Inflammatory macrophage treated with lipopolysaccharide for 1 hour (primary cell): Measurements from ENCODE around the gene RAP1GAP2.
"Not testable (repeated sequence)": the region's sequence is repeated elsewhere in the genome, so short reads cannot be mapped to it uniquely, and the experiment has no call there.

Experiments used
- DNase-seq, 2 donors: peaks; one replicate each; pipeline ENCODE4 v3.0.0-alpha.2; 2020 to 2022

Gene RAP1GAP2

DNA sequence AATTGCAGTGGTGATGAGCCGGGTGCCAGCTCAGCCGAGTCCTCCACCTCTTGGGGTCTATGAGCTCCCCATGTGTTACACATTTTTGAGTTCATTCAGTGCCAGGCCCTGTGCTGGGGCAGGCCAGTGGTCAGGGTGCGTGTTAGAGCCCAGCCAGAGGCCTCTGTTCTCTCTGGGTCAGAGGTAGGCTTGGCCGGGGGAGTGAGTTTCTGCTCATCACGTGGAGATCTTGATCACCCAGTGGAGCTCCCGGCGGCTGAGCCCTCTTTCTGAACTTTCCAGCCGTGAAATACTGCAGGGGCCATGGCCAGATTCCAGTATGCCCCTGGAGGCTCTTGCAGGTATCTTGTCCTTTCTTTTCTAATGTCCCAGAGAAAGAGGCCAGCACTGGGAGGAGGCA, 93.0 kb downstream of the RAP1GAP2 start:
- no peak for DNase-seq

DNA sequence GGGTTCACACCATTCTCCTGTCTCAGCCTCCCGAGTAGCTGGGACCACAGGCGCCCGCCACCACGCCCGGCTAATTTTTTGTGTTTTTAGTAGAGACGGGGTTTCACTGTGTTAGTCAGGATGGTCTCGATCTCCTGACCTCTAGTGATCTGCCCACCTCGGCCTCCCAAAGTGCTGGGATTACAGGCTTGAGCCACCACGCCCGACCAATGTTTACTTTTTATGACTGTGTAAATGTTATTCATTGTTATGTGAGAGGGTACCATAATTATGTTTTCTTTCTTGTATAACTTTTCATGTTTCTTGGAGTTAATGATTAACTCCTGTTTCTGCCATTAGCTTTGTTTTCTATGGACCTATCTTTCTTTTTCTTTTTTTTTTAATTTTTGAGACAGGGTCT, 94.5 kb downstream of the RAP1GAP2 start:
- not testable (repeated sequence) for DNase-seq

DNA sequence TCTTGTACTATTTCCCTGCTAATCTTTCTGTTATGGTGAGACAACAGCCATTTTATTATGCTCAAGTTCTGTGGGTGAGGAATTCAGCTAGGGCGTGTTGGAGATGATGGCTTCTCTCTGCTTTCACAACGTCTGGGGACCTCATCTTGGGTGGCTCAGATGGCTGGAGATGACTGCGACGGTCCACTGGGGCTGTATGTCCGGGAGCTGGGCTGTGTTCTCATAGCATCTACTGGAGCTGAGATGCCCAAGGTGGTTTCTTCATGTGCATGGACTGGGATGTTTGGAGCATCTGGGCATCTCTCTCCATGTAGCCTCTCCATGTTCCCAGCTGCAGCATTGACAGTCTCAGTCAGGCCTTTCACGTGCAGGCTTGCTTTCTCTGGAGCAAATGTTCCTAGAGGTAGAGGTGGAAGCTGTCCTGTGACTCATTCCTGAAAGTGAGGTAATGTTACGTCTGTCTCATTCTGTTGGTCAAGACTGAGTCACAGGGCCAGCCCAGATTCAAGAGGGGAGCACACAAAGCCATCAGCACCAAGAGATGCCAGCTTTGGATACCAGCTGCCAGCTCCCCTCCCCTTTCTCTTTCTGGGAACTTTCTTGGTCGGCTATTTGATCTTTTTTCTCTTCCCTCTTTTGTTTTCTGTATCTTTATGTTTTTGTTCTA, 96.2 kb downstream of the RAP1GAP2 start:
- DNase-seq = peak; percentile 14 to 15

DNA sequence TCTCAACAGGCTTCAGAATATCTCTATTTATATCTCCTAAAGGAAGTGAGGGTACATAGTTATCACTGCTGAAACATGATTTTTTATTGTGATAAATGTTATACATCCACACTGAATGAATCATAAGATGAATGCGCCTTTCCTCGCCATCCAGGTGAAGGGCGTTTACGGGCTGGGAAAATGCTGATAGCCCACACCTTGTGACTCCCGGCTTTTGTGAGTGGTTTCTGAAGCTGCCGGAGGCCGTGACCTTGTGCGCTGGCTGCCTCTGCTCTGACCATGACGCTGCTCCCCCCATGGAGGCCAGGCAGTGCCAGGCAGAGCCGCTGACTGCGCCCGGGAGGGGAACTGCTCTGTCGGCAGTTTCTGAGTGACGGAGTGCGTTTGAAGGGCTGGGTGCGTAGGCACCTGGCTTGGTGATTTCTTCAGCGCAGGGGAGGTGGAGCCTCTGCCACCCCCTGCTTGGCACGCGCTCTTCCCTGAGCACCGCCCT, 97.2 kb downstream of the RAP1GAP2 start:
- DNase-seq = no peak

DNA sequence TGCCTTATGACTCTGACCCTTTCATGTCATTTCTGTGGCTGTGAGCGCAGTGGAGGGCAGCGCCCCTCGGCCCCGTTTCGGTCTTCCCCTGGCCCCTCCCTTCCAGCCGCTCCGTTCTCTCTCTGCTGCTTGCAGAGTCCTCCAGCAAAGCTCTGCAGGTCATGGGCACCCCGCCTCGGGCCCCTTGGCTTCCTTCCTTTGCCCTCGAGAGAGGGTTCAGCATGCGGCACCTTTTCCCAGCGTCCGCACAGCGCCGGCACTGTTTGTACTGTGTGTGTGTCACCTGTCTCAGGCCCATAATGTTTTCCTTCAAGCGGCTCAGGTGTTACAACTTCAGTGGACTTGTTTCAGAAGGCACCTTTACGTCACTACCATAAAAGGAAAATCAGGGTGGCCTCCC, 98.5 kb downstream of the RAP1GAP2 start:
- DNase-seq = no peak

DNA sequence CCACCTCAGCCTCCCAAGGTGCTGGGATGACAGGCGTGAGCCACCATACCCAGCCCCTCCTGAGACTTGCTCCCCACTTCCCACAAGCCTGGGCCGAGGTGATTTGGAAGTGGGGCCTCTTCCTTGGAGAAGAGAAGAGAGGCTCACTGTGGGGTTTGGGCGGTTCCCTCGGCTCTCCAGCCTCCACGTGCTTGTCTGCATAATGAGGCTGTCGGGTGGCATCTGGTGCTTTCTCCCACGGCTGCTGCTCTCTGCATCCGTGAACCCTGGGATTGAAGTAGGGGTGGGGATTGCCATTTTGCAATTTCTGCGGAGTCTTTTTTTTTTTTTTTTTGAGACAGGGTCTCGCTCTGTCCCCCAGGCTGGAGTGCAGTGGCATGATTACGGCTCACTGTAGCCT, 101.4 kb downstream of the RAP1GAP2 start:
- no peak for DNase-seq

DNA sequence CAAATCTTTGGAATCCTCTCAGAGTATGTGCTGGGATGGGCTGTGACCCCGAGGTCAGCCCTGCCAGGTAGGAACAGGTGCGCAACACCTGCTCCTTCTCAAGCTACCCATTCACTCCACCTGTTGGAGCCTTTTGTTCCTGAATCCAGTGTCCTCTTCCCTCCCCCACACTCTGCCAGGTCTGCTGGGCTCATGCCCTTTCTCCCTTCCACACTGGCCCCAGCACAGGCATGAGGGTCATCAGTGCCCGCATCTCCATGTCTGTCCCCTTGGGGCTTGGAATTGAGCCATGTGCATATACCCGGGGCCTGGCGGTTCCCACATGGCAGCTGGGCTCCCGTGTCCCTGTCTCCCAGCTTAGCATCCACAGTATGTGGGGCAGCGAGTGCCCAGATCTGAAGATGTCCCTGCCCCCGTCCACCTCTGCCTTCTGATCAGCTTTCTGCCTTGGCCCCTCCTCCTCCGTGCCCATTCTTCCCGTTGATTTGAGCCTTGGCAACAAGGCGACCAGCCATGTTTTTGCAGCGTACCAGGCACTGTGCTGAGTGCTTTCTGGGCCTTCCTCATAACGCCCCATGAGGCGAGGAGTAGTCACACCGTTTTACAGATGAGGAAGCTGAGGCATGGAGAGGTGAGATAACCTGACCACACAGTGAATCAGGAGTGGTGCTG, 102.2 kb downstream of the RAP1GAP2 start:
- no peak for DNase-seq

DNA sequence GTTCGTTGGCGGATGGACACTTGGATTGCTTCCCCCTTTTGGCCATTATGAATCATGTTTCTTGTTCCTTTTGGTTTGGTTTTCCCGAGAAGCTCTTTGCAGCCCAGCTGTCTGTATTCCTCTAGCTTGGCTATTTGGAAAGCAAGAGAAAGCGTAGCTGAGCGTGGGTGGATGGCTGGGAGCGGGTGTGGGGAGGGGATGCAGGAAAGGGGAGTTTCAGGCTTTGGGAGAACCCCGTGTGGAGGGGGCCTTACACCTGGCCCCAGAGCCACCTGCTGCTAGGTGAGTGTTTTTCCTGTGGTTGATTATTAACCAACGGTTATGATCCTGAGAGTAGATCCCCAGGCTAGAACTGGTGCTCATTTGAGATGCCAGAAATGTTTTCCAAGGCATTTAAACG, 103.7 kb downstream of the RAP1GAP2 start:
- DNase-seq = no peak

DNA sequence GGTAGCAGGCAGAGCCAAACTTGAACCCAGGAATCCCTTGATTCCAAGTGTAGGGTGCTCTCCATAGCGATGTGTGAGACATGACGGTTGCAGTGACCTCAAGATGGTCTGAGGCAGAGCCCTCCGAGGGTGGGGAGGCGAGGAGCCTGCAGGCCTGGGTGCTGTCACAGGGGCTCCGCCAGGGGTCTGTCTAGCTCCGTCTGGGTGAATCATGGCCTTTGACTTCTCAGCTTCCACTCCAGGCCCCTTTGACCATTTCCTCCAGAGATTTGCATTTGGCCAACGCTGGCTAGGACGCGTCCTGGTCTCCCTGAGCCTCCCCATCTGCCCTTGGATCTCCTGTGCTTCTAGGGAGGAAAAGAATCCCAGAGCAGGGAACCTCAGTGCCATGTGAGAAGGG, 104.6 kb downstream of the RAP1GAP2 start:
- no peak for DNase-seq

DNA sequence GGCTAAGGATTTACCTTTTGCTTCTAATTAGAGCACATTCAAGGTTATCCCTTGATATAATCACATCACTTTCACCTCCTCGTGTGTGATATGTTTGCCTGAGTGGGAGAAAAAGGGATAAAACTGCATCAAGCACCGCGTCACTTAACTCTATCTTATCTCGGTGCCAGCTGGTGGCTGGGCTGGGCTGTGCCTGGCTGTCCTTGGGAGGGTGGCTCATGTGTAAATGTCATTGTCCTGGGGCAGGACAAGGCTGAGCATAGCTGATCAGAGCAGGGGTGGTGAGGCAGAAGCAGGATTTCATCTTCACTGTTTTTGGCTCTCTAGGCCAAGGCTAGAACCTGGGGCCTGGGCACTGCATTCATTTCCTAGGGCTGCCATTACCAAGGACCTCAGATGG, 105.3 kb downstream of the RAP1GAP2 start:
- no peak for DNase-seq

DNA sequence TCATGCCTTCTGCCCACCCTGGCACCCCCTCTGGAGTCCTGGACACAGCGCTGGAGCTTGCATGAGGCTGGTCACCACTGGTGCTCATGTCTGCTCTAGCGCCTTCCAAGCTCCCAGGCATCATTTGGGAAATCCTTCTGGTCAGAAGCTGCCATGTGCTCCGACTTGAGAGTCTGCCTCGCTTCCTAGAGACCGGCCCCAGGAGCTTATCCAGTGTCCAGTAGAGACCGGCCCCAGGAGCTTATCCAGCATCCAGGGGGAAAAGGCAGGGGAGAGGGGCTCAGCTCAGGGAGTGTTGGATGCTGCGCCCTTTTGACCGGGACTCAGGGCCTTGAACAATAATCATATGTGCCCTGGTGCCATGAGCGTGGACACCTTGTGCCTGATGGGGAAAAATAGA, 106.3 kb downstream of the RAP1GAP2 start:
- DNase-seq = no peak

DNA sequence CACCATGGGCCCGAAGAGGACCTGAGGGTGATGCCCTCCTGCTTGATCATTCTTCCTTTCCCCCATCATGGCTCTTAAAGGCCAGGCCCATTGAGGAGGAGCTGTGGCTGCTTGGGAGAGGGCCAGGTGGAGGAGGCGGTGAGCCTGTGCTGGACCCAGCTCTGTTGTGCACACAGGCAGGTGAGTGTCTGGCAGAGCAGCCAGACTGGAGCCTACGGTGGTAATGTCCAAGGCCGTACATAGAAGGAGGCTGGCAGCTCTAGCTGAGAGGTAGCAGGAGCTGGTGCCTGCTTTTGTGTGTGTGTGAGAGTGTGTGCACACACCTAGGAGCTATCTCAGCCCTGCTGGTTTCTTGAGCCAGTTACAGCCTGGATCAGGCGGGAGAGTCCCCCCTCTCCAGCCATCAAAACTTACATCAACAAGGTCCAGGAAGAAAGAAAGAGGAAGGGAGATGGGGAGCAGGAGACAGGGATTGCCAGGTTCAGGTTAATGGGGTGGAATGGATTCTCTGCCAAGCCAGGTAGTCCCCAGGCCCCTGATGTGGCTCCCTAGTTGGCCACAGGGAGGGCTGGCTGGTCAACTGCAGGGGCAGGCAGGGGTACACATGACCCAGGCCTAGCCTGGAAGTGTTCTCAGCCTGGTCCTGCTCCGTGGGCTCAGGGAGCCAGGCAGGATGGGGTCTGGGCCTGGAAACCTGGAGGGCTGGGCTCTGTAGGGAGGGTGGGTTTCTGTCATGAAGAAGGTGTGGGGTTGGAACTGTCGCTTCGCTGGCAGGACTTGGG, 107.1 kb downstream of the RAP1GAP2 start:
- DNase-seq = no peak

DNA sequence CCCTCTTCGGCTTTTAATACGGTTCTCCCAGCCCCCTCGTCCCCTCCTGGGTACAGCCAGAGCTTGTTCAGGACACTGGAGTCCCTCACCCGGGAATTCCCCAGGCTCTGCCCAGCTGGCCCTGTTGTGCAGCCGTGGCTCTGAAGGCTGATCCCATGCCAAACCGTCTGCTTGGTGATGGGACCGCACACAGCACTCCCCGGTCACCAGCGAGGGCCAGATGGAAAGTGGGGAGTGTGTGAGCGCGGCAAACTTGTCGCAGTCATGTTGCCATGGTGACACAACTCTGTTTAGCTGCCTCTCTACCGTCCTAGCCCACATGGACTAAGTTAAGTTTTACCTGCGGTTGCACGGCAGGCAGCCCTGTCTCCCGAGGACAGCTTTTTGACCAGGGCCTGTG, 107.9 kb downstream of the RAP1GAP2 start:
- no peak for DNase-seq

DNA sequence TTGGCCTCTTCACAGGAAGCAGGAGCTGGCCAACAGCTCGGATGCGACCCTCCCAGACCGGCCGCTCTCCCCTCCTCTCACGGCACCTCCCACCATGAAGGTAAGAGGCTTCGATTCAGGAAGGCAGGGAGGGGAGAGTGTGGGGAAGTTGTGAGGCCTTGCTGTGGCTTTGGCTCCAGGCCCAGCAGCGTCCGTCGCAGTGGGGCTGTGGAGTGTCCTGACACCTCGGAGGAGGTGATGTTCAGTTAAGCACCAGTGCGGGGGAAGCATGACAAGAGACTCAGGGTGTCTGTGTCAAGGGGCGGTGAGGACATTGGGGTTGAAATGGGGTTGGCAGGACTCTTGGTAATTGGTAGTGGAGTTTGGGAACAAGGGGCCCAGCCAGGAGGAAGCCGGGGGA, 109.0 kb downstream of the RAP1GAP2 start:
- no peak for DNase-seq

DNA sequence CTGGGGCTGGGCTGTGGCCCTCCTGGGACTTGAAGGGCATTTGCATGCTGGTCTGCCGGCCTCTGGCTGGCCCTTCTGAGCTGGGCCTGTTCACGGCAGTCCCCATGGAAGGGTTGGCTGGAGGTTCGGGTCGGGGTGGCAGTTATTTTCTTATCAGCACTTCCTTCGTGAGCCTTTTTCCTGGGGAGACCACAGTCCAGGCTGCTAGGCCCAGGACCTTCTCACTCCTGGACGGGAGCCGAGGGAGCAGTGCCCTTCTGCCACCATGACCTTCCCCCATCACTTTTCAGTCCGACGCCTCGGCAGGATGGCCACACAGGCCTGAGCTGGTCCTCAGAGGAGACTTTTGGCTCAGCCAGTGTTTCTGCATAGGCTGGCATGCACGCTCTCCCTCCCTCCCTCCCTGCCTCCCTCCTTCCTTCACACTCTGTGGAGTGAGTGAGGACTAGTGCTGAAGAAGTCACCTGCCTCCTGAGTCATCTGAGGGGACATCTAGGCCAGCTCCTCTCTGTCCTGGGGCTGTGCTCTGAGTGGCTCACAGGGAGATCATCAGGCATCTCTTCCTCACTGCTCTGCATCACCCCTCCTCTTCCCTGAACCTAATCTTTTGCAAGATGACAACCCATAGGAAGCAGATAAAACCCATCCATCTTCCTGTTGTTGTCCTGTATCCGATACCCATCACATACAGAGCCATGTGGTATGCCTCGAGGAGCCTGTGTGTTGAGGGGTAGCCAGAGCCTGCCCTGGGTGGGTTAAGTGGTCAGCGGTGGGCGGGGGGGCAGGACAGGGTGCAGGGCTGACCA, 109.7 kb downstream of the RAP1GAP2 start:
- DNase-seq = no peak

DNA sequence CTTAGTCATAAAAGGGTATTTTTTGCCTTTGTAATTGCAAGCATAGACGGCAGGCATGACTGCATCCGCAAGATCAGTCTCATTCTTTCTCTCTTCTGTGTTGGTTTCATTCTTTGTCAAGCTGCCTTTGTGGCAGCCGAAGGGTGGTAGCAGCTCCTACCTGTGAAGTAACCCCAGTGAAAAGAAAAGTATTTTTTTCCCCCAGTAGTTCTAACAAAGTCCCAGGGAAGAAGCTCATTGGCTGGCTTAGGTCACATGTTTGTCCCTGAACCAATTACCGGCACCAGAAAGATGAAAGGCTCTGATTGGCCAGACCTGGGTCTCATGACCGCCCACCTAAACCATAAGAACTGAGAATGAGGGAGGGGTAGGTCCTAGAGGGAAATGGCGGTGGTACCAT, 110.7 kb downstream of the RAP1GAP2 start:
- no peak for DNase-seq

DNA sequence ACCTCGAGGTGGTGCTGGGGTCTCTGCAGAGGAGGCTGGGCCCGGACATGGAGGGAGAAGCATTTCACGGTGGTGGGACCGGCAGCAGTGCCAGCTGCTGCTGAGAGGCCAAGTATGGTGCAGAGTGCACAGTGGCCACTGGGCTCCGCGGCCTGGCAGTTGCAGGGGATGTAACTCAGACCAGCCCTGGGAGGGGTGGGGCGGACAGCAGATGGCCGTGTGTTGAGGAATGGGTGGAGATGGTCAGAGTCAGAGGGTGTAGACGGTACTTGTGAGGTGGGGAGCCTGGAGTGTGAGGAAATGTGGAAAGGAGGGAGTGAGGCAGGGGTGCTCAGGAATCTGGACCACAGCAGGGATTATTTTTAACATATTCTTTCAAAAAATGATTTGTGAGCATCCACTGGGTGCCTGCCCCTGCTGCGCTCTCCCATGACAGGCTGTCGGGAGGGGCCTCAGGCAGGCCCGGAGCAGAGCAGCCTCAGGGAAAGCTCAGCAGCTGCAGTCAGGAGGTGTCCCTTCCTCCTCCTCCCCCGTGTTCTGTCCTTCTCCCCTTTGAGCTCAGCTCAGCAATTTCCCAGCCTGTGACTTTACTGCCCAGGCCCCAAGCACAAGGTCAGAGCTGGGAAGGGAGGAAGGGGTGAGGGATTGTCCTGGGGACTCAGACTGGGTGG, 113.1 kb downstream of the RAP1GAP2 start:
- no peak for DNase-seq

DNA sequence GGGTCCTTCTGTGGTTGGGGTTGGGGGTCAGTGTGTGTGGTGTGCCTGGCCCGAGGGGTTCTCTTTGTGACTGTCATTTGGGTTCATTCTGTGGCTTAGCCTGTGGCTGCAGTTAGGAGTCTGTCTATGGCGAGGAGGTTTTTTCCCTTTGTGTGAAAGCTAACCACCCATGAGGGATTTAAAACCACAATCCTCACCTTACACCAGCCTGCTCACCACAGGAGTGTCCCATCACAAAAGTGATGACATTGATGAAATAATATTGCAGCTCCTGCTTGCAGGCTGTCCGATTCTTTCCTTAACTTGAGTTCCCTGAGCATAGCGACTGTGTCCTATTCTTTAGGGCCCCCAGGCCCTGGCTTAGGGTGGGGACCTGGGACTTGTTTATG, 113.6 kb downstream of the RAP1GAP2 start:
- DNase-seq = no peak

DNA sequence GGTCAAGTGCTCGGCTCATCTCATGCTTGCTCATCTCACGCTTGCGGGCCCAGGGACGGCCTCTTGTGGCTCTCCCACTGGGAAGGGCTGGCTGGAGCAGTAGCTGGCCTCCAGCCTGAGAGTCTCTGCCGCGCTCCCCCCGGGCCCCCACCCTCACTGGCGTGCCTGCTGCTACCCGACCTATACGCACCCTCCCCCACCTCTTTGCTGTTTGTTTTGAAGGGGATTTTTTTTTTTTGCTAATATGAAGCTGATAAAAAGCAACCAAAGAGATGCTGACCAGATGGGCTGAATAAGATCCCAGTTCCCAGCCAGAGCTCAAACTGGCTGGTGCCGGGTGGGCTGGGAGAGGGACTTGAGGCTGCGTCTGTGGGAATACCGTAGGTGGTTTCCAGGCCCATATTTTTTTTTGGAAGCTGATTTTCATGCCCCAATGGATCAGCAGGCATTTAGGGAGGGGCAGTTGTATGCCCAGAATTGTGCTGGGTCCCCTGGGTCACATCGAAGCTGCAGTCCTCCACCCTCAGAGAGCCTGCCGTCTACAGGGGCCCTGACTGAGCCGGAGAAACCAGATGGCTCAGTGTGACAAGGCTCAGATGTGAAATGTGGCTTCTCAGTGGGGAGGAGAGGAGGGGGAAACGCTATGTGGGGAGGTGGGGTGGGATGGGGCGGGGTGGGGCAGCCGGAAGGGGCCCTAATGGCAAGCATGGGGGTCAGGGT, 115.0 kb downstream of the RAP1GAP2 start:
- no peak for DNase-seq

DNA sequence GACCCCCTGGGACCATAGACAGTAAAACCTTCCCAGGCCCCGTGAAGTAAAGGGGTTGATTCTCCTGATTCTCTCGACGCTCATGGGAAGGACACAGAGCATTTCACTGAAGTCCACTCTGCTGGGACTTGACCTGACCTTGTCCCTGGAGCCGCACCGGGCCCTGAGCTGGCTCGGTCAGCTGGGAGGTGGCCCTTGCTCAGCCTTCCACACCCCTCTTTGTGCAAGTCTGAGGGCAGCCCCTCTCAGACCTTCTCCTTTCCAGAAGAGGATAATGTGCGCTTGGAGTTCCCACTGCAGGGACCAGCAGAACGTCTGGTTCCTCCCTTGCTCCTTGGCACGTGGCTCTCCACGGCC, 115.5 kb downstream of the RAP1GAP2 start:
- no peak for DNase-seq

DNA sequence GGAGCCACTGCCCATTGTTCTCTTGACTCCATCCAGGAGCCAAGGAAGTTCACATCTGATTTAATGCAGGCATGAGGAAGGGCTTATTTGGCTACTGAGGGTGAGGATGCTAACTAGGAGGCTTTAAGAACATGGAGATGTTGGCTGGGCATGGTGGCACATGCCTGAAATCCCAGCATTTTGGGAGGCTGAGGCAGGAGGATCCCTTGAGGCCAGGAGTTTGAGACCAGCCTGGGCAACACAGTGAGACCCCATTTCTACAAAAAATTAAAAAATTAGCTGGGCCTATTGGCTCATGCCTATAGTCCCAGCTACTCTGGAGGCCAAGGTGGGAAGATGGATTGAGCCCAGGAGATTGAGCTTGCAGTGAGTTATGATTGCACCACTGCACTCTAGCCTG, 116.5 kb downstream of the RAP1GAP2 start:
- DNase-seq = no peak

DNA sequence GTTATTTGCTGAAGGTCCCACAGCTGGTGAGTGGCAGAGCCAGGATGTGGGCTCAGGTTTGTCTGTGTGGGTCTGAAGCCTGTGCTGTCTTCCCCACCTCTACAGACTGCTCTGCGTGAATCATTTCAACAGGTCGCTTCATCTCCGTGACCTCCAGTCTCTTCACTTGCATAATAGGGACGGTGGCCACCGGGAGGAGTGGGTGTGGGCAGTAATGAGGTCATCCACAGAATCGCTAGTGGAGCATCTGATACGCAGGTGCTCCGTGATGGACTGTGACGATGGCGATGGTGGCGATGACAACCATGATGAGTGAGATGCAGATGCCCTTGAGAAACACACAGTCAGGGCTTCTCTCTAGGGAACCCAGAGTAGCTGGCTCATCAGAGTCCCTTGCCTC, 120.2 kb downstream of the RAP1GAP2 start:
- DNase-seq = no peak
